ENCODE measurements around the gene PRKN. TPM values are rescaled to one million over a fixed set of nuclear protein-coding genes. Genes with fewer than 3 reads are reported as not detected.

The PRKN gene
- total and polyA plus RNA-seq, 2 donors (not counting 1 experiment from before 2014, with no cell fraction given): 0.43 to 4.6 TPM

- no peaks in the 10 kb centered on the region for H4K20me1 ChIP-seq (ENCODE audit: control insufficient read depth, extremely low read depth, insufficient read depth, low read length)
- DNase-seq (ENCODE audit: low read depth in 2 of 2): no peak
- no peak overlapping the region for H3K9ac ChIP-seq (ENCODE audit: insufficient read depth, low read length)
- no peak overlapping the region for H2AFZ ChIP-seq (ENCODE audit: low read length)
- no peak overlapping the region for H3K4me3 ChIP-seq (replicated peaks in 1 of 4; ENCODE audit: control extremely low read depth in 1 of 4, insufficient read depth in 1 of 4, low read depth in 3 of 4, low read length in 4 of 4)
- no peaks in the 10 kb centered on the region for H3K79me2 ChIP-seq (ENCODE audit: control insufficient read depth, insufficient read depth, low read length)
- no peak overlapping the region for H3K4me2 ChIP-seq (ENCODE audit: extremely low read depth, insufficient read depth, low read length)
- no peaks in the 10 kb centered on the region for H3K36me3 ChIP-seq (ENCODE audit: control insufficient read depth, insufficient read depth, low read length)
- H3K27me3 ChIP-seq (ENCODE audit: control insufficient read depth, insufficient read depth, low read length): no peaks in the 10 kb centered on the region
- no peak overlapping the region for H3K27ac ChIP-seq (ENCODE audit: insufficient read depth, low read length)
- TF ChIP-seq CTCF (conservative IDR thresholded peaks at IDR 0.05 in 1 of 2, IDR thresholded peaks at IDR 0.05 in 1 of 2; ENCODE audit: low read depth in 1 of 2, low read length in 2 of 2) (no peak), EZH2 (IDR thresholded peaks at IDR 0.05; ENCODE audit: low read length, missing control alignments) (no peak)
- H3K9me3 ChIP-seq (ENCODE audit: control insufficient read depth, insufficient read depth, low read depth, low read length): no peaks in the 10 kb centered on the region
- H3K4me1 ChIP-seq (ENCODE audit: control insufficient read depth, extremely low read depth, insufficient read depth, low read length): peaks cover 2% of the 10 kb centered on the region
Measured at GRCh38 chr6:162722633-162723032, 4.9 kb downstream of the PRKN start.

- no peaks in the 10 kb centered on the region for H3K9me3 ChIP-seq (ENCODE audit: control insufficient read depth, insufficient read depth, low read depth, low read length)
- no peak overlapping the region for H3K9ac ChIP-seq (ENCODE audit: insufficient read depth, low read length)
- TF ChIP-seq EZH2 (IDR thresholded peaks at IDR 0.05; ENCODE audit: low read length, missing control alignments): no peak
- no peak for TF ChIP-seq CTCF (conservative IDR thresholded peaks at IDR 0.05 in 1 of 2, IDR thresholded peaks at IDR 0.05 in 1 of 2; ENCODE audit: low read depth in 1 of 2, low read length in 2 of 2)
- H3K27ac ChIP-seq (ENCODE audit: insufficient read depth, low read length): no peak overlapping the region
- peaks cover 2% of the 10 kb centered on the region for H3K4me1 ChIP-seq (ENCODE audit: control insufficient read depth, extremely low read depth, insufficient read depth, low read length)
- no peaks in the 10 kb centered on the region for H3K36me3 ChIP-seq (ENCODE audit: control insufficient read depth, insufficient read depth, low read length)
- H2AFZ ChIP-seq (ENCODE audit: low read length): no peak overlapping the region
- H3K27me3 ChIP-seq (ENCODE audit: control insufficient read depth, insufficient read depth, low read length): no peaks in the 10 kb centered on the region
- DNase-seq (ENCODE audit: low read depth in 2 of 2): no peak
- no peak overlapping the region for H3K4me3 ChIP-seq (replicated peaks in 1 of 4; ENCODE audit: control extremely low read depth in 1 of 4, insufficient read depth in 1 of 4, low read depth in 3 of 4, low read length in 4 of 4)
- H3K79me2 ChIP-seq (ENCODE audit: control insufficient read depth, insufficient read depth, low read length): no peaks in the 10 kb centered on the region
- no peaks in the 10 kb centered on the region for H4K20me1 ChIP-seq (ENCODE audit: control insufficient read depth, extremely low read depth, insufficient read depth, low read length)
- no peak overlapping the region for H3K4me2 ChIP-seq (ENCODE audit: extremely low read depth, insufficient read depth, low read length)
Measured at GRCh38 chr6:162722226-162722625, 5.3 kb downstream of the PRKN start.

- Histone ChIP-seq H3K36me3 (ENCODE audit: control insufficient read depth, insufficient read depth, low read length) (no peaks in the 10 kb centered on the region), H3K27ac (ENCODE audit: insufficient read depth, low read length) (no peak overlapping the region), H3K79me2 (ENCODE audit: control insufficient read depth, insufficient read depth, low read length) (no peaks in the 10 kb centered on the region), H3K9me3 (ENCODE audit: control insufficient read depth, insufficient read depth, low read depth, low read length) (no peaks in the 10 kb centered on the region), H3K4me3 (replicated peaks in 1 of 4; ENCODE audit: control extremely low read depth in 1 of 4, insufficient read depth in 1 of 4, low read depth in 3 of 4, low read length in 4 of 4) (no peak overlapping the region), H4K20me1 (ENCODE audit: control insufficient read depth, extremely low read depth, insufficient read depth, low read length) (no peaks in the 10 kb centered on the region), H3K27me3 (ENCODE audit: control insufficient read depth, insufficient read depth, low read length) (no peaks in the 10 kb centered on the region), H3K4me1 (ENCODE audit: control insufficient read depth, extremely low read depth, insufficient read depth, low read length) (no peaks in the 10 kb centered on the region), H3K4me2 (ENCODE audit: extremely low read depth, insufficient read depth, low read length) (no peak overlapping the region), H2AFZ (ENCODE audit: low read length) (no peak overlapping the region), H3K9ac (ENCODE audit: insufficient read depth, low read length) (no peak overlapping the region)
- TF ChIP-seq CTCF (conservative IDR thresholded peaks at IDR 0.05 in 1 of 2, IDR thresholded peaks at IDR 0.05 in 1 of 2; ENCODE audit: low read depth in 1 of 2, low read length in 2 of 2): no peak
- no peak for TF ChIP-seq EZH2 (IDR thresholded peaks at IDR 0.05; ENCODE audit: low read length, missing control alignments)
- DNase-seq (ENCODE audit: low read depth in 2 of 2): no peak
Measured at GRCh38 chr6:162721404-162721687, 6.2 kb downstream of the PRKN start.

Measured in fibroblast of lung (primary cell).